ENCODE data around the gene PCDH19.

The PCDH19 gene

GRCh38 chrX:100404851-100405250, 5.2 kb downstream of the PCDH19 start:
- no peak for DNase-seq

DNA sequence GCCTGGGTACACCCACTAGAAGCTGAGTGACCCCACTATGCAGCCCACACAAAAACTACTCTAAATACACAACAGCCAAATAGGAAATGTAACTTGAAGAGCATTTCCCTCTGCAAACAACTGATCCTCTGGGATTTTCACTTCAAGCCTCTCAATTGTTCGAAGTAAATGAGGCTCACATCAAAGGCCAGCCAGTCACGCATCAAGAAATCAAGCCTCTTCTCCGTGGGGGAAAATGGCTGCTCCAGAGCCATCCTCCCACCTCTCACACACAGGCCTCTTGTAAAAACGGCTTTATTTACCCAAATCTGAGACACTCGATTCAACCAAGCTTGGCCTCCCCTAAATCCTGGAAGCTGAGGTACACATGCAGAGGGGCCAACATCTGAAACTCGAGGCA, 14.3 kb downstream of the PCDH19 start:
- no peak for DNase-seq

DNA sequence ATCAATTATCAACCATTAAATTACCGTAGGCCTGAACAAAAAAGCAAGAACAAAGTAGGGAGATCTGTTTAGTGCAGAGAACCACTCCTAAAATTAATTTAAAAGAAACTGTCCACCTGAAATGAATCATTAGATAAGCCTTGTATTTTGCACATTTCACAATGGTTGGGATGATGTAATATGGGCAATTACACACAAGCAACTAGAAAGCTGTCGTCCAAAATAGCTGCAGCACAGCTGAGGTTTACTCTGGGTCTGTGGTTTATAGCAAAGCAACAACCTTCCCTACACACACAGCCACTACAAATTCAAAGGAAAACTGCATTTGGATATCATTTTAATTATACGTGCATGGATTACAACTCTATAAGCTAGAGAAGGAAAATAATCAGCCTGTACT, 28.5 kb downstream of the PCDH19 start:
- no peak for DNase-seq

GRCh38 chrX:100379388-100379986, 30.6 kb downstream of the PCDH19 start:
- peak; percentile 43 for DNase-seq

DNA sequence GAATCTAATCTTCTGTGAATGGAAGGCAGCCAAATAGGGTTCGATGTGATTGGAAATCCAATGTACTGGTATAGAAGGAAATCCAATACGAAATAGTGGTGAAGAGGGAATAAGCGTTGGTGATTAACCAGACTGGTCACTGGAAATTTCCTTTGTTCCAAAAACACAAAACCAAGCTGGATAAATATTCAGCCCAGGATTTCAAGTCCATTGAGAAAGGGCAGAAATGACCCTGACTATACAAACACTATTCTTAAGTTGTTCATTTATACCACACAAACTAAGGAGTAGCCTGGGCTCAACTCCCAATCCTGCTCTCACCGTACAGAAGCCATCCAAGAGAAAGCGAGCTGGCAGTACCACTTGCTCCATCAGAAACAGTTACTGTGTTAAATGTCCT, 32.2 kb downstream of the PCDH19 start:
- no peak for DNase-seq

GRCh38 chrX:100376576-100376975, 33.5 kb downstream of the PCDH19 start:
- peak; percentile 81 for DNase-seq

DNA sequence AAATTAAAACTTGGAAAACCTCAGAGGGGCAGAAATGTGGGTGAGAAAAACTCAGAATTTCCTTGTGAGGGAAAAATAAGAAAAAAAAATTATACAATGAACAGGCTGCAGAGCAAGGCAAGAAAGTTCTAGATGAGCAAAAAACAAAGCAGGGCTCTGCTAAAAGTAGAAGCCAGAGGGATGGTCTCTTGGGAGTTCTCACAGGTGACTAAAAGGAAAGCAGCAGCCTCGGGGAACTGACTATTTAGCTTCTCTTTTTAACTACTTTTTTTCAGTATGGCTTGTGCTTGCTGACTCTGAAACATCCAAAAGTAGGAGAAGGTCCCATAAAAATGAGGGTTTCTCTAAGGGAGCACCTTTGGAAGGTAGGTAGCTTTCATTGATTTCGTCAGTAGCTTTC, 36.4 kb downstream of the PCDH19 start:
- DNase-seq: no peak

GRCh38 chrX:100368167-100368566, 41.9 kb downstream of the PCDH19 start:
- peak; percentile 6 for DNase-seq

GRCh38 chrX:100363896-100364295, 46.2 kb downstream of the PCDH19 start:
- DNase-seq: no peak

DNA sequence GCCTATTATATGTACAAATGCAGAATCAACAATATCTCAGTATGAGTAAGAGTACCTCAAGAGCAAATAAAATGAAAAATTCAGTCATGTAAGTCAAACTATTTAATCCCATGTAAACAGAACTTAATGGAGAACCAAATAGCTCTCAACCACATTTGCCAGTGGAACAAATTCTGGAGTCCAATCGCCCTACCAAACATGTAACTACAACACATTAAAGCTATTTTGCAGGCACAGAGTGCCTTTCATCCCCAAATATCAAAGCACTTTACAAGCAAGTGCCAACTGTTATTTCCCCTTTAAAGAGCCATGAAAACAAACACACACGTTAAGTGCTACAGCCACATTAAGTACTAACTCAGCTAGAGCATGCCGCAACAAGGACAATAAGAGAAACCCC, 51.3 kb downstream of the PCDH19 start:
- DNase-seq: no peak

DNA sequence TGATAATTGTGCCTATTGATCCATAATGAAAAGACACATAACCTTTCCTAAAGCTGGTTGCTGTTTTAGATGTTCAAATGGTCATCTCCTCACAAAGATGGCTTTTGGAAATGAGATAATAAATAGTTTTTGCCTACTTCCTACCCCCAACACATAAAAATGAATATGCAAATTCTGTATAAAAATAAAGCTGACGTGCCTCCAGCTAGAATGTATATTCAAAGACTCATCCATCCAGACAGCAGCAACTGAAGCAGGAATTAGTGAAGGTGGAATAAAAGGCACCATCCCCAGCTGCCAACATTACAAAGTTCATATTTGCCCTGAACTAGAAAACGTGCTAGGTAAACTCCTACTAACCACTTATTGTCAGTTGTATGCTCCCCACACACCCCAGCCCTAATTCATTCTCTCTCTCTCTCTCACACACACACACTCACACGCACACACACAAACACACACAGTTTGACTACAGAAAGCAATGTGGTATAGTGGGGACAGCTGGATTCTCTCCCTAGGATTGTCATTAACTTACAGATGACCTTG, 53.6 kb downstream of the PCDH19 start:
- DNase-seq: no peak

GRCh38 chrX:100355680-100356079, 54.4 kb downstream of the PCDH19 start:
- DNase-seq: no peak

DNA sequence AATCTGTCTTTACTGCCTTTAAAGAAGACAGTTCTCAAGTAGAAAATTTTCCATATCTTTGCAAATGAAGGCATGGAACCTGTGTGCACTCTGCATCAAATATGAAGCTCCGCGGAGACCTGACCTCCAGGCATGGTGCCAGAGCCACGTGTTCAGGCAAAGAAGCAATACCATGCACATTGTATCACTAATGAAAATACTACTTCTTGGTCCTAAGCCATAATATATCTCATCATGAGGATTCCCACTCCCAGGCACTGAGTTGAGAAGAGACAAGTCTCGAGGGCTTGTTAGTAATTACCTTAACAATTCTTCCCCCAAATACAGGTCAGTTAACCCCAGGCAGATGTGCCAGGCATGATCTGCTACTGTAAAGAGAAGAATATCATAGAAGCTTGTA, 56.7 kb downstream of the PCDH19 start:
- no peak for DNase-seq

GRCh38 chrX:100350704-100351489, 59.2 kb downstream of the PCDH19 start:
- DNase-seq: no peak

DNA sequence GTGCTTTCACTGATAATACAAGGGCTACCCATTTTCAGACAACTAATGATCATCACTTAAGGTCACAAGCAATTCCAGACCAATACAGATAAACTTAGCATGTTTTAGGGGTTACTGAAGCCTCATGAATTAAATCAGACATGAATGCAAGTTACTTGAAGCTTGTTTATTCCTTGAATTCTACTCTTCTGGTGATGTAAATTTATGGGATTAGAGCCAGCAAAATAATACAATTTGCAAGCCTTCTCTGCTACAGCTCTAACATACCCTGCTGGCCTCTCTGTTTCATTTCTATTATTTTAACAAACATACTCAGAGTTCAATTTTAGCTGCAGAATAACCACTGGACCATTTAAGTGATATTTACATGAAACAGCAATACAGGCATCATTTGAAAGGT, 60.7 kb downstream of the PCDH19 start:
- DNase-seq: no peak

GRCh38 chrX:100341142-100341510, 68.9 kb downstream of the PCDH19 start:
- peak; percentile 48 for DNase-seq

DNA sequence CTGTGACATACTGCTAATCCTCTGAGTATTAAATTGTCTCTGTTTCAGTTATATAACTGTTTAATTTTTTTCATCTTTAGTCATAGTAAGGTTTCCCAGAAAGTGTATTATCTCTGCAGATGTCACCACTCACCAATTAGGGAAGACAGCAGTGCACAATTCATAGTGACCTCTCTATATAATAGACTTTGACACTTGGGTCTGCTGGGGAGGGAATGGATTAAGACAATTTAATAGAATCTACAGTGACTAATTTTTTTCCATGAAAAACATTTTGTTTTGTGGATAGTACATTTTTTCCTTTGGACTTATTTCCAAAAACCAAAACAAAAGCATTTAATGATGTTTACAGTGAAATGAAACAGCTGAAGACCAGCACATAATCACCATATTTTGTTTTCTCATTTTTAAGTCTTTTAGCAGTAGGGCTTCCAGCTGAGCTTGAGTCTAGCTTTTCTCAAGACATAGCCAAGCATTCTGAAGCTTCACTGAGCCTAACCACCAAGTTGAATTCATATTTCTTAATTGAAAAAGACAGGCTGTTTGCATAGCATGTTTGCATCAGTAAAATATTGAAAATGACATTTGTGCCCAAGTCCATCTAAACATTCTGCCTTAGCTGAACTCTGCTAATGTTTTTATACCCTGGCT, 69.5 kb downstream of the PCDH19 start:
- no peak for DNase-seq

- DNase-seq: no peak
Observed at GRCh38 chrX:100328351-100328750, 81.7 kb downstream of the PCDH19 start.

DNA sequence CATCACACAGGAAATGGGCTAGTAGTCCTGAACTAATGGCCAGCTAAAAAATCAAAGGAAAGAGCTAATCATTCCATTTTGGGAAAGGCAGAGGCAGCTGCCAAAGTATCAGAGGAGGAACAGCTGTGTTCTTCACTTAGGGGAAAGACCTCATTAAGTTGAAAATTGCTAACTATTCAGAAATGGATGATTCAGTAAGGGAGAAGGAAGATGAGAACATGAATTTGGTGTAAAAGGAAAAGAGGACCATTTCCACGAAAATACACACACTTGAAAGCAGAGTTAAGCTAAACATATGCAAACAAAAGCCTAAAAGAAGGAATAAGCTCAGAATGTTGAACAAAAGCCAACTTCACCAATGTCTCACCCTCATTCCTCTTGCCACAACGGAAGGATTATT, 90.4 kb downstream of the PCDH19 start:
- no peak for DNase-seq

DNA sequence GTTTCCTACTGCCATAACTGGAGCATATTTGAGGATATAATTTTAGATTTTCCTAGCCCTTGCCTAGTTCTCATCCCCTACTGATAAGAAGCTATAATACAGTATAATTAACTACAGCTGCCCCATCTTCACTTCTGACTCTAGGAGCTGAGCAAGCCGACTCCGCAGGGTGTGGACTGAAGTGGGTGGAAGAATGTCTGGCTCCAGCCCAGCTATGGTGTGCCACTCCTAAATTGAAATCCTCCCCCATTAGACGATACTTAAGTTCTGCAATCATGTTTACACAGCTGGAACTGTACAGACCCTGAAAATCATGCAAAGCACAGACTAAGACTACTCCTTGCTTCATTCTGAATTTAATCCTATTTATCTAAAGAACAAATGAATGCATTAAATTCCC, 93.1 kb downstream of the PCDH19 start:
- DNase-seq: peak; percentile 76

- peak; percentile 51 for DNase-seq
Observed at GRCh38 chrX:100315566-100315965, 94.5 kb downstream of the PCDH19 start.

GRCh38 chrX:100299559-100299958, 110.5 kb downstream of the PCDH19 start:
- no peak for DNase-seq

GRCh38 chrX:100297728-100298127, 112.3 kb downstream of the PCDH19 start:
- no peak for DNase-seq
